ENCODE results near the gene BANP.
"Not testable (repeated sequence)": the region's sequence is repeated elsewhere in the genome, so short reads cannot be mapped to it uniquely, and the experiment has no call there.

DNA sequence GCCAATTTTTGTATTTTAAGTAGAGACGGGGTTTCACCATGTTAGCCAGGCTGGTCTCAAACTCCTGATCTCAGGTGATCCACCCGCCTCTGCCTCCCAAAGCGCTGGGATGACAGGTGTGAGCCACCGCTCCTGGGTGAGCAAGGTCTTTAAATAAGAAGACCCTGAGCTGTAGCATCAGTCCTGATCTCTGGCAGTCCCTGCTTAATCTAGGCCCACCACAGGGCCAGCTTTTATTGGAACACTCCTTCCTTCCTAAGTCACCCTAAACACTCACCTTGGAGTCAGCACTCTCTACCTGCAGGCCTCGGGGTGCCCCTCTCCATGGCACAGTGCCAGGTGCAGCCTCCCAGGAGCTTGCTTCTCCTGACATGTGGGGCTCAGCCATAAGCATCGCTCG, 45.7 kb upstream of the BANP start:
- TF ChIP-seq, protein P1, sequence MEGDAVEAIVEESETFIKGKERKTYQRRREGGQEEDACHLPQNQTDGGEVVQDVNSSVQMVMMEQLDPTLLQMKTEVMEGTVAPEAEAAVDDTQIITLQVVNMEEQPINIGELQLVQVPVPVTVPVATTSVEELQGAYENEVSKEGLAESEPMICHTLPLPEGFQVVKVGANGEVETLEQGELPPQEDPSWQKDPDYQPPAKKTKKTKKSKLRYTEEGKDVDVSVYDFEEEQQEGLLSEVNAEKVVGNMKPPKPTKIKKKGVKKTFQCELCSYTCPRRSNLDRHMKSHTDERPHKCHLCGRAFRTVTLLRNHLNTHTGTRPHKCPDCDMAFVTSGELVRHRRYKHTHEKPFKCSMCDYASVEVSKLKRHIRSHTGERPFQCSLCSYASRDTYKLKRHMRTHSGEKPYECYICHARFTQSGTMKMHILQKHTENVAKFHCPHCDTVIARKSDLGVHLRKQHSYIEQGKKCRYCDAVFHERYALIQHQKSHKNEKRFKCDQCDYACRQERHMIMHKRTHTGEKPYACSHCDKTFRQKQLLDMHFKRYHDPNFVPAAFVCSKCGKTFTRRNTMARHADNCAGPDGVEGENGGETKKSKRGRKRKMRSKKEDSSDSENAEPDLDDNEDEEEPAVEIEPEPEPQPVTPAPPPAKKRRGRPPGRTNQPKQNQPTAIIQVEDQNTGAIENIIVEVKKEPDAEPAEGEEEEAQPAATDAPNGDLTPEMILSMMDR (conservative IDR thresholded peaks at IDR 0.05 in 1 of 2, IDR thresholded peaks at IDR 0.05 in 1 of 2; ENCODE audit: low read depth in 1 of 2, low read length in 2 of 2) = not testable (repeated sequence)
- not testable (repeated sequence) for TF ChIP-seq EZH2 (IDR thresholded peaks at IDR 0.05; ENCODE audit: low read length, missing control alignments)

Measured in fibroblast of lung (primary cell).